K562 (cell line): ENCODE measurements around the gene PUDP. TPM values are rescaled to one million over a fixed set of nuclear protein-coding genes. Genes with fewer than 3 reads are reported as not detected.

ENCODE experiments used
- ATAC-seq: fragments of 200-7000 bp; cut with Tn5 transposase; 3 replicates; pipeline ENCODE4 v1.9.1; 2020; ENCODE audit warnings: moderate library complexity
- BruUV-seq: library from RNA; stranded (reverse); fragments of 400-500 nt; replicated peaks from 2 replicates; lab custom pipeline; 2021; lab: Mats Ljungman, UMichigan
- CTCF ChIA-PET: fragments of 300-600 bp; formaldehyde crosslinking; extraction: SDS; loops from one replicate; lab custom pipeline; 2021; ENCODE audit warnings: low intra/inter-chr PET ratio; lab: Yijun Ruan, JAX
- POLR2A ChIA-PET: fragments of 300-600, 350-650 bp; sonication (Branson Sonifier 250); formaldehyde crosslinking; extraction: SDS; loops from one replicate; lab custom pipeline; 2021; ENCODE audit warnings: antibody characterized with exemption, inconsistent platforms; lab: Yijun Ruan, JAX
- DNase-seq, 4 experiments: peaks; one replicate each; pipeline versions ENCODE4 v3.0.0 to v3.0.0-alpha.2; 2011 to 2018; ENCODE audit warnings: low spot score in 3 of 4, mixed read lengths in 3 of 4; ENCODE audit errors: extremely low read depth in 1 of 4
- FAIRE-seq: peaks from 2 replicates; lab custom pipeline; 2011; peaks lifted over from hg19 to GRCh38; lab: Jason Lieb, UNC
- H2AFZ ChIP-seq: 2 replicates; pipeline ENCODE4 v1.6.0; 2011; ENCODE audit warnings: low read depth, low read length, control low read depth, inconsistent platforms
- H3K27ac ChIP-seq: fragments of 200-600 bp; 3 replicates; pipeline ENCODE4 v1.8.0; 2011; ENCODE audit warnings: low read depth, mild to moderate bottlenecking, control low read depth, inconsistent platforms, low read length, moderate library complexity, mixed read lengths; ENCODE audit errors: extremely low read depth
- H3K27me3 ChIP-seq, 2 experiments: fragments of 300-600 bp in 1 of 2; 2 replicates in 1 of 2; 3 replicates in 1 of 2; pipeline versions ENCODE4 v1.6.0 to v1.8.0; 2011; ENCODE audit warnings: inconsistent platforms in 2 of 2, low read length in 2 of 2, mild to moderate bottlenecking in 1 of 2, mixed read lengths in 1 of 2, moderate library complexity in 1 of 2; ENCODE audit not compliant: control insufficient read depth in 2 of 2, insufficient read depth in 2 of 2
- H3K36me3 ChIP-seq: fragments of 300-600 bp; 3 replicates; pipeline ENCODE4 v1.8.0; 2011; ENCODE audit warnings: mild to moderate bottlenecking, low read length, inconsistent platforms; ENCODE audit not compliant: control insufficient read depth, insufficient read depth
- H3K4me1 ChIP-seq, 2 experiments: fragments of 200-600 bp in 1 of 2; replicated peaks in 1 of 2; 2 replicates in 1 of 2; 3 replicates in 1 of 2; pipeline versions ENCODE4 v1.5.1 to v1.8.0; 2011; ENCODE audit warnings: inconsistent platforms in 2 of 2, low read length in 2 of 2, mild to moderate bottlenecking in 1 of 2, mixed read lengths in 1 of 2, moderate library complexity in 1 of 2; ENCODE audit not compliant: control insufficient read depth in 2 of 2, insufficient read depth in 2 of 2
- H3K4me2 ChIP-seq: 2 replicates; pipeline ENCODE4 v1.6.1; 2011; ENCODE audit warnings: low read length, control low read depth, inconsistent platforms, mixed read lengths; ENCODE audit not compliant: insufficient read depth
- H3K4me3 ChIP-seq: fragments of 200-600 bp; sonication (generic), shearing (Covaris generic); 2 replicates; pipeline ENCODE4 v1.5.1; 2016; ENCODE audit warnings: control low read depth, inconsistent platforms
- H3K79me2 ChIP-seq: fragments of 200-600 bp; 3 replicates; pipeline ENCODE4 v1.8.0; 2011; ENCODE audit warnings: low read length, inconsistent platforms; ENCODE audit not compliant: control insufficient read depth, insufficient read depth
- H3K9ac ChIP-seq, 2 experiments: 2 replicates each; pipeline versions ENCODE4 v1.6.0 to v1.6.1; 2011; ENCODE audit warnings: low read depth in 2 of 2, low read length in 2 of 2, control low read depth in 1 of 2, inconsistent platforms in 1 of 2, mild to moderate bottlenecking in 1 of 2, mixed read lengths in 1 of 2; ENCODE audit not compliant: insufficient read depth in 1 of 2
- H3K9me1 ChIP-seq: one replicate; pipeline ENCODE4 v1.6.0; 2011; ENCODE audit warnings: inconsistent platforms, mild to moderate bottlenecking, low read length, moderate library complexity; ENCODE audit not compliant: control insufficient read depth, insufficient read depth
- H3K9me3 ChIP-seq: replicated peaks from 2 replicates; pipeline ENCODE4 v1.5.1; 2011; ENCODE audit warnings: low read depth, low read length, inconsistent platforms; ENCODE audit not compliant: control insufficient read depth, insufficient read depth
- H4K20me1 ChIP-seq: replicated peaks from 2 replicates; pipeline ENCODE4 v1.6.1; 2011; ENCODE audit warnings: low read length, inconsistent platforms, mixed read lengths; ENCODE audit not compliant: control insufficient read depth, insufficient read depth
- ARID3A ChIP-seq: IDR thresholded peaks from 2 replicates; pipeline ENCODE4 v1.6.1; 2012; ENCODE audit warnings: low read depth, low read length, improper control_type of control experiment, borderline replicate concordance
- ARID3B ChIP-seq: fragments of 250-450 bp; sonication (Bioruptor Pico); IDR thresholded peaks from 2 replicates; pipeline ENCODE4 v1.4.0; 2020; ENCODE audit warnings: borderline replicate concordance
- CCAR2 ChIP-seq: fragments of 200-400 bp; formaldehyde crosslinking; IDR thresholded peaks from 2 replicates; pipeline ENCODE4 v1.6.1; 2017; ENCODE audit warnings: mild to moderate bottlenecking, low read depth, low read length
- FOS ChIP-seq: IDR thresholded peaks from 3 replicates; pipeline ENCODE4 v1.6.1; 2011; ENCODE audit not compliant: insufficient read length; ENCODE audit errors: extremely low read depth
- HNRNPK ChIP-seq: fragments of 200-400 bp; formaldehyde crosslinking; IDR thresholded peaks from one replicate; pipeline ENCODE4 v1.6.1; 2018; ENCODE audit warnings: mild to moderate bottlenecking, low read depth, low read length; ENCODE audit not compliant: poor library complexity, severe bottlenecking
- HOXB6 ChIP-seq: fragments of 250-450 bp; sonication (Bioruptor Pico); IDR thresholded peaks from 2 replicates; pipeline ENCODE4 v1.5.1; 2022; ENCODE audit warnings: mild to moderate bottlenecking, borderline replicate concordance
- POLR2G ChIP-seq: fragments of 200-400 bp; formaldehyde crosslinking; IDR thresholded peaks from 2 replicates; pipeline ENCODE4 v1.6.1; 2017; ENCODE audit warnings: low read depth, mild to moderate bottlenecking, antibody characterized with exemption, low read length, moderate library complexity
- WGBS: fragments of 100-300 bp; shearing (Covaris generic); methylation state at CpG from one replicate; pipeline ENCODE4 v1.1.6; 2016; ENCODE audit warnings: low coverage, mixed read lengths; ENCODE audit not compliant: insufficient coverage; ENCODE audit errors: missing lambda C conversion rate; 5-methylcytosine and 5-hydroxymethylcytosine counted together
- in situ Hi-C: fragments of 300-500 bp; cut with MboI; formaldehyde crosslinking; loops from 4 replicates; pipeline ENCODE4 v1.15.0; 2018; ENCODE audit warnings: inconsistent platforms, mixed read lengths
- intact Hi-C: fragments of 100-400 bp; cut with micrococcal nuclease; formaldehyde crosslinking; loops from 2 replicates; pipeline ENCODE4 v1.14.2; 2022
- polyA plus RNA-seq, 8 experiments: library from polyadenylated mRNA; depleted of rRNA in 4 of 8; stranded (reverse) in 5 of 8; unstranded in 3 of 8; fragments of >200 nt; fragmentation: Nextera tagmentation in 2 of 8; fragmentation: Illumina TruSeq in 1 of 8; extraction: Ambion mirVana in 2 of 8; extraction: Trizol in 1 of 8; gene quantifications; 2 replicates each; pipeline versions ENCODE4 v1.2.1 to v1.2.3, GENCODE V29; 2011 to 2014; ENCODE audit warnings: inconsistent platforms in 1 of 8, missing spikeins in 1 of 8
- total RNA-seq, 7 experiments: library from RNA; depleted of rRNA in 6 of 7; stranded (reverse); fragments of >200 nt in 6 of 7; fragmentation: Illumina TruSeq in 2 of 7; extraction: Trizol in 2 of 7; gene quantifications; 2 replicates each; pipeline versions ENCODE4 v1.2.1 to v1.2.3, GENCODE V29; 2011 to 2021; ENCODE audit warnings: low replicate concordance in 1 of 7
- TF ChIP-seq, protein P1 (sequence below): sonication (generic); formaldehyde crosslinking; IDR thresholded peaks from 2 replicates; pipeline ENCODE4 v1.8.1; 2023; ENCODE audit warnings: mild to moderate bottlenecking, missing genetic modification reagents
- TF ChIP-seq, protein P2 (sequence below): fragments of 450-650 bp; IDR thresholded peaks from 2 replicates; pipeline ENCODE4 v1.6.1; 2014; ENCODE audit warnings: low read depth, mild to moderate bottlenecking, moderate library complexity, borderline replicate concordance

Gene PUDP
- total and polyA plus RNA-seq, 9 of the 15 experiments (the other 6 are each of a cell fraction or from before 2014, with no cell fraction given): 13.6 to 63.0 (median 29.2) TPM

GRCh38 chrX:7072856-7073255 lies 75.1 kb downstream of the PUDP start:
- Histone ChIP-seq H3K4me1 (no peaks in the 10 kb centered on the region), H3K9ac (no peak overlapping the region), H3K9me3 (no peaks in the 10 kb centered on the region), H3K4me2 (no peak overlapping the region), H3K4me3 (no peak overlapping the region), H3K27me3 (no peaks in the 10 kb centered on the region), H3K9me1 (no peaks in the 10 kb centered on the region), H3K79me2 (no peaks in the 10 kb centered on the region), H2AFZ (no peak overlapping the region), H3K36me3 (peaks cover 15% of the 10 kb centered on the region; the same call in 2 of the 3 replicates), H3K27ac (no peak overlapping the region), H4K20me1 (no peaks in the 10 kb centered on the region)
- intact Hi-C loops (no loop called here), in situ Hi-C loops (no loop called here)
- no TSS peak for BruUV-seq
- FAIRE-seq (no peak), ATAC-seq (no peak), DNase-seq (no peak)
- ChIA-PET CTCF (no interaction called here), POLR2A (no interaction called here)
- 98% methylated on average over 6 of the region's 7 CpGs for WGBS
- TF ChIP-seq HNRNPK (no peak), ARID3B (CRISPR knock-in tag) (no peak), FOS (no peak)
- TF ChIP-seq, all 486 proteins: peak for 0

DNA sequence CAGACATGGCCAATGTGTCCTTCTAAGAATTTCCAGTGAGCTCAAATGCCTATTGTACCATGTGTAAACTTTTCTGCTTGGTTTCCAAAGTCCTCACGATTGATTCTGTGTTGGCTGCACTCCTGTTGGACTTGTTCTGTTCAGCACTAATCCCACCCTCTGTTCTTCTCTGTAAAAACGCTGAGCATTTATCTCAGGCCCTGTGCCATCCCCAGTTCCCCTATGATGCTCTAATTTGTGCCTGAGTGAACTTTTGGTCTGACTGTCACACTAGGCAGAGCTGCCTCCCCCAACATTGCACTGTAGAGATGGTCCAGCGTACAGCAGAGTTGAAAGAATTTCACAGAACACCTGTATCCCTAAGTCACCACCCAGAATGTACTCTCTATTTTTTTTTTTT lies 76.6 kb downstream of the PUDP start:
- Histone ChIP-seq H3K9me1 (no peaks in the 10 kb centered on the region), H3K27ac (no peak overlapping the region), H3K4me1 (no peaks in the 10 kb centered on the region), H3K27me3 (no peaks in the 10 kb centered on the region), H3K9ac (no peak overlapping the region), H3K4me3 (no peak overlapping the region), H3K79me2 (no peaks in the 10 kb centered on the region), H3K36me3 (peaks cover 11% of the 10 kb centered on the region; the same call in 2 of the 3 replicates), H3K4me2 (no peak overlapping the region), H4K20me1 (no peaks in the 10 kb centered on the region), H3K9me3 (no peaks in the 10 kb centered on the region), H2AFZ (no peak overlapping the region)
- no peak for ATAC-seq
- ChIA-PET CTCF (no interaction called here), POLR2A (no interaction called here)
- no peak for FAIRE-seq
- no TSS peak for BruUV-seq
- no peak for DNase-seq
- in situ Hi-C loops: no loop called here
- WGBS: 65% methylated on average over 2 of the region's 3 CpGs
- intact Hi-C loops: no loop called here
- no peak for TF ChIP-seq ARID3A
- no peak for TF ChIP-seq CCAR2
- TF ChIP-seq POLR2G: no peak
- TF ChIP-seq, protein P1, sequence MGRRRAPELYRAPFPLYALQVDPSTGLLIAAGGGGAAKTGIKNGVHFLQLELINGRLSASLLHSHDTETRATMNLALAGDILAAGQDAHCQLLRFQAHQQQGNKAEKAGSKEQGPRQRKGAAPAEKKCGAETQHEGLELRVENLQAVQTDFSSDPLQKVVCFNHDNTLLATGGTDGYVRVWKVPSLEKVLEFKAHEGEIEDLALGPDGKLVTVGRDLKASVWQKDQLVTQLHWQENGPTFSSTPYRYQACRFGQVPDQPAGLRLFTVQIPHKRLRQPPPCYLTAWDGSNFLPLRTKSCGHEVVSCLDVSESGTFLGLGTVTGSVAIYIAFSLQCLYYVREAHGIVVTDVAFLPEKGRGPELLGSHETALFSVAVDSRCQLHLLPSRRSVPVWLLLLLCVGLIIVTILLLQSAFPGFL (CRISPR knock-in tag): no peak
- TF ChIP-seq, protein P2, sequence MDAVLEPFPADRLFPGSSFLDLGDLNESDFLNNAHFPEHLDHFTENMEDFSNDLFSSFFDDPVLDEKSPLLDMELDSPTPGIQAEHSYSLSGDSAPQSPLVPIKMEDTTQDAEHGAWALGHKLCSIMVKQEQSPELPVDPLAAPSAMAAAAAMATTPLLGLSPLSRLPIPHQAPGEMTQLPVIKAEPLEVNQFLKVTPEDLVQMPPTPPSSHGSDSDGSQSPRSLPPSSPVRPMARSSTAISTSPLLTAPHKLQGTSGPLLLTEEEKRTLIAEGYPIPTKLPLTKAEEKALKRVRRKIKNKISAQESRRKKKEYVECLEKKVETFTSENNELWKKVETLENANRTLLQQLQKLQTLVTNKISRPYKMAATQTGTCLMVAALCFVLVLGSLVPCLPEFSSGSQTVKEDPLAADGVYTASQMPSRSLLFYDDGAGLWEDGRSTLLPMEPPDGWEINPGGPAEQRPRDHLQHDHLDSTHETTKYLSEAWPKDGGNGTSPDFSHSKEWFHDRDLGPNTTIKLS: no peak
- no peak for TF ChIP-seq HOXB6 (CRISPR knock-in tag)
